Measurements from ENCODE around the gene CLDN14. TPM values are rescaled to one million over a fixed set of nuclear protein-coding genes. Genes with fewer than 3 reads are reported as not detected.

The CLDN14 gene
- total and polyA plus RNA-seq, 2 experiments from 2014 or later = not detected

- no peaks in the 10 kb centered on the region for H3K79me2 ChIP-seq (replicated peaks; ENCODE audit: insufficient read depth)
- ATAC-seq (no peak), DNase-seq (ENCODE audit: low spot score) (no peak)
- TF ChIP-seq ZNF114 (CRISPR knock-in tag; IDR thresholded peaks at IDR 0.05) = no peak
- TF ChIP-seq CREB1 (CRISPR knock-in tag; IDR thresholded peaks at IDR 0.05; ENCODE audit: low read depth) = no peak
- no peak for TF ChIP-seq JUNB (IDR thresholded peaks at IDR 0.05; ENCODE audit: unreplicated experiment)
- no peak overlapping the region for H3K4me3 ChIP-seq
- no peak overlapping the region for H2AFZ ChIP-seq
- no peaks in the 10 kb centered on the region for H3K36me3 ChIP-seq (ENCODE audit: insufficient read depth)
- Mint-ChIP-seq H3K4me3 (no peak overlapping the region), H3K36me3 (ENCODE audit: low read depth) (no peaks in the 10 kb centered on the region), H3K4me1 (peaks cover 10% of the 10 kb centered on the region; the same call in 2 of the 3 replicates), H3K9me3 (peaks cover 3% of the 10 kb centered on the region; the same call in 2 of the 3 replicates), H3K27ac (no peak overlapping the region), H3K27me3 (ENCODE audit: insufficient read depth, low read depth, poor library complexity) (peaks cover 4% of the 10 kb centered on the region)
- H3K27ac ChIP-seq (ENCODE audit: low read depth) = no peak overlapping the region
- 0 out of 2 replicates have a peak, but pooled peaks cover 6% of the 10 kb centered on the region for H3K9me2 ChIP-seq (ENCODE audit: insufficient read depth)
- no peaks in the 10 kb centered on the region for H3K4me1 ChIP-seq (ENCODE audit: insufficient read depth)
- H4K20me1 ChIP-seq (replicated peaks; ENCODE audit: insufficient read depth) = no peaks in the 10 kb centered on the region
- no peak overlapping the region for H3K4me2 ChIP-seq
- no peaks in the 10 kb centered on the region for H3F3A ChIP-seq (replicated peaks; ENCODE audit: low read depth)
- no peaks in the 10 kb centered on the region for H3K27me3 ChIP-seq (ENCODE audit: insufficient read depth)
Observed at GRCh38 chr21:36510911-36511310, 31.0 kb upstream of the CLDN14 start.

DNA sequence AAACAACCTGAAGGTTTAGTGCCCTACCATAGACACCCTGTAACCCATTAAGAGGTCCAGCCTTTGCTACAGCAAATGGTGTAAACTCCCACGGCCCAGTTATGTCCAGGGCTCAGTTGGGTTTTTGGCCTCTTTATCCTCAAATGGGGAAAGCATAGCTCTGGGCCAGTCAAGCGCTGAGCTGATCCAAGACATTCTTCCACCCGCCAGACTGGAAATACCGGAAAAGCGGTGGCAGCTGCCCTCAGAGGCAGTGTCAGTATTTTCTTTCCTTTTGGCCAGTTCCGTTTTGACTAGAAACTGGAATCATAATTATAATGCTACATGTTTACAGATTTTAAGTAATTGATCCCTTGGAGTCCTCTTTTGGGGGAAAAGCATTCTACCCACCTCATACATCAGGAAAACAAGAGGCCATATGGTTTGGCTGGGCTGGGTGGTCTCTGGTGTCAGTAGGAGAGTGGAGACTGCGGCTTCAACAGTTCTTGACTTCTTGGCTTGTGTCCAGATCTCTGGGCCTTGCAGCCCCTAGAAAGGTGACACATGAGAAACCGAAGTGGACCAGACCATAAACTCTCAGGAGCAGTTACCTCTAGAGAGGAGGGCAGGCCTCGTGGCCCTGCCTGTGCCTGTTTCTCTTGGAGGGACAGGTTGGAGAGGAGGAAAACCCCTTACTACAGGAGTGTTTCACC is 30.2 kb upstream of the CLDN14 start:
- H3K27ac ChIP-seq (ENCODE audit: low read depth) = no peak overlapping the region
- no peaks in the 10 kb centered on the region for H3K79me2 ChIP-seq (replicated peaks; ENCODE audit: insufficient read depth)
- H2AFZ ChIP-seq = no peak overlapping the region
- H3K4me1 ChIP-seq (ENCODE audit: insufficient read depth) = no peaks in the 10 kb centered on the region
- 0 out of 2 replicates have a peak, but pooled peaks cover 6% of the 10 kb centered on the region for H3K9me2 ChIP-seq (ENCODE audit: insufficient read depth)
- no peaks in the 10 kb centered on the region for H4K20me1 ChIP-seq (replicated peaks; ENCODE audit: insufficient read depth)
- no peak overlapping the region for H3K4me2 ChIP-seq
- Mint-ChIP-seq H3K4me1 (peaks cover 10% of the 10 kb centered on the region; the same call in 2 of the 3 replicates), H3K9me3 (peaks cover 3% of the 10 kb centered on the region; the same call in 2 of the 3 replicates), H3K27me3 (ENCODE audit: insufficient read depth, low read depth, poor library complexity) (peaks cover 4% of the 10 kb centered on the region), H3K4me3 (no peak overlapping the region), H3K27ac (no peak overlapping the region), H3K36me3 (ENCODE audit: low read depth) (no peaks in the 10 kb centered on the region)
- ATAC-seq (no peak), DNase-seq (ENCODE audit: low spot score) (no peak)
- no peaks in the 10 kb centered on the region for H3K27me3 ChIP-seq (ENCODE audit: insufficient read depth)
- H3F3A ChIP-seq (replicated peaks; ENCODE audit: low read depth) = no peaks in the 10 kb centered on the region
- H3K4me3 ChIP-seq = no peak overlapping the region
- no peaks in the 10 kb centered on the region for H3K36me3 ChIP-seq (ENCODE audit: insufficient read depth)
- TF ChIP-seq POLR2AphosphoS5 (IDR thresholded peaks at IDR 0.05; ENCODE audit: low read depth) (no peak), EZH2phosphoT487 (IDR thresholded peaks at IDR 0.05; ENCODE audit: unreplicated experiment) (no peak), JUNB (IDR thresholded peaks at IDR 0.05; ENCODE audit: unreplicated experiment) (no peak), STAT1 (IDR thresholded peaks at IDR 0.05; ENCODE audit: unreplicated experiment) (no peak), CTCF (conservative IDR thresholded peaks at IDR 0.05; ENCODE audit: low read depth in 2 of 2) (no peak), NANOG (IDR thresholded peaks at IDR 0.05; ENCODE audit: borderline replicate concordance) (no peak), CREB1 (CRISPR knock-in tag; IDR thresholded peaks at IDR 0.05; ENCODE audit: low read depth) (no peak), ZNF331 (CRISPR knock-in tag; IDR thresholded peaks at IDR 0.05; ENCODE audit: low read depth) (no peak), ZNF114 (CRISPR knock-in tag; IDR thresholded peaks at IDR 0.05) (no peak), ZNF462 (CRISPR knock-in tag; IDR thresholded peaks at IDR 0.05) (no peak), EZH2 (IDR thresholded peaks at IDR 0.05; ENCODE audit: low read depth, unreplicated experiment) (no peak)
